ENCODE data around the gene ATP5MG. TPM values are rescaled to one million over a fixed set of nuclear protein-coding genes. Genes with fewer than 3 reads are reported as not detected.

Gene ATP5MG
- total RNA-seq, 2 donors from 2014 or later: 45.2 to 91.3 TPM

GRCh38 chr11:118442908-118443589 is 41.6 kb downstream of the ATP5MG start:
- ATAC-seq (no peak), DNase-seq (no peak)
- H3K4me1 ChIP-seq: peaks cover 63% of the 10 kb centered on the region
- WGBS, 2 donors: 87 to 91% methylated on average over 4 of the region's 4 CpGs
- TF ChIP-seq POLR2A (IDR thresholded peaks at IDR 0.05): no peak
- TF ChIP-seq, protein P1, sequence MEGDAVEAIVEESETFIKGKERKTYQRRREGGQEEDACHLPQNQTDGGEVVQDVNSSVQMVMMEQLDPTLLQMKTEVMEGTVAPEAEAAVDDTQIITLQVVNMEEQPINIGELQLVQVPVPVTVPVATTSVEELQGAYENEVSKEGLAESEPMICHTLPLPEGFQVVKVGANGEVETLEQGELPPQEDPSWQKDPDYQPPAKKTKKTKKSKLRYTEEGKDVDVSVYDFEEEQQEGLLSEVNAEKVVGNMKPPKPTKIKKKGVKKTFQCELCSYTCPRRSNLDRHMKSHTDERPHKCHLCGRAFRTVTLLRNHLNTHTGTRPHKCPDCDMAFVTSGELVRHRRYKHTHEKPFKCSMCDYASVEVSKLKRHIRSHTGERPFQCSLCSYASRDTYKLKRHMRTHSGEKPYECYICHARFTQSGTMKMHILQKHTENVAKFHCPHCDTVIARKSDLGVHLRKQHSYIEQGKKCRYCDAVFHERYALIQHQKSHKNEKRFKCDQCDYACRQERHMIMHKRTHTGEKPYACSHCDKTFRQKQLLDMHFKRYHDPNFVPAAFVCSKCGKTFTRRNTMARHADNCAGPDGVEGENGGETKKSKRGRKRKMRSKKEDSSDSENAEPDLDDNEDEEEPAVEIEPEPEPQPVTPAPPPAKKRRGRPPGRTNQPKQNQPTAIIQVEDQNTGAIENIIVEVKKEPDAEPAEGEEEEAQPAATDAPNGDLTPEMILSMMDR (IDR thresholded peaks at IDR 0.05): no peak
- no peaks in the 10 kb centered on the region for H3K36me3 ChIP-seq (replicated peaks in 1 of 2; ENCODE audit: insufficient read depth in 1 of 2, low read depth in 2 of 2)
- no peak overlapping the region for H3K4me3 ChIP-seq
- H3K27ac ChIP-seq: no peak overlapping the region
- no peaks in the 10 kb centered on the region for H3K27me3 ChIP-seq
- H3K9me3 ChIP-seq: no peaks in the 10 kb centered on the region
- intact Hi-C loops (cut with DNase I): no loop called here

DNA sequence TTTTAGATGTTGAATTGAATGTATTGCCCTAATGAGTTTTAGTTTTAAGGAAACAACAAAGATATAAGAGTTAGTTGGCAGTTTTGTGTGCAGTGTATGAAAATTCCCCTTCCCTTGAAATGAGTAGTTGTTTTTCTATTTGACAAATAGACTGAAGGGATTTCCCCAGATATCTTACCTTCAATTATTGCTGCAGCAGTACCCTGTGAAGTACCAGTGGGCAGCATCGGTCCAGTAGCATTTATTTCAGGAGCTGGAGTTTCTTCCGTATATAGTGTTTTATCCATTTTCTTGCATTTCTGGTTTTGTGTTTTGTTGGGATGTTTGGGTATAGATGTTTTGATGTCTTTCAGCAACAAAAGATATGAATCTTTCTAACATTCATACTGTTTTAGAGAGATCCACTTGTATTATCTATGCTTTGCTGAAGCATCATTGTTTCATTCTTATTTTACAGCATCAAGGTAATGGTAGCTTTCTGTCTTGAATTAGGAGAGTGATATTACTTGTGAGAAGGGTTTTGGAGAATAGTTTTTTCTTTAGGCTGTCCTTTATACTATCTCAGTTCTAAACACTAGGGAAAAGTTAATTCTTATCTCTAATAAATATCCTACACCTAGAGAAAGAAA is 42.3 kb downstream of the ATP5MG start:
- DNase-seq (no peak), ATAC-seq (no peak)
- Histone ChIP-seq H3K9me3 (no peaks in the 10 kb centered on the region), H3K27ac (no peak overlapping the region), H3K4me3 (no peak overlapping the region), H3K27me3 (no peaks in the 10 kb centered on the region), H3K4me1 (peaks cover 56% of the 10 kb centered on the region), H3K36me3 (replicated peaks in 1 of 2; ENCODE audit: insufficient read depth in 1 of 2, low read depth in 2 of 2) (no peaks in the 10 kb centered on the region)
- WGBS, 2 donors: 65 to 76% methylated on average over 2 of the region's 2 CpGs
- TF ChIP-seq, protein P1 (IDR thresholded peaks at IDR 0.05): no peak
- TF ChIP-seq POLR2A (IDR thresholded peaks at IDR 0.05): no peak
- intact Hi-C loops (cut with DNase I): no loop called here

GRCh38 chr11:118447423-118447822 is 46.0 kb downstream of the ATP5MG start:
- intact Hi-C loops (cut with DNase I): no loop called here
- TF ChIP-seq, protein P1 (IDR thresholded peaks at IDR 0.05): no peak
- TF ChIP-seq POLR2A (IDR thresholded peaks at IDR 0.05): no peak
- DNase-seq (no peak), ATAC-seq (no peak)
- H3K4me1 ChIP-seq: peaks cover 31% of the 10 kb centered on the region
- no peaks in the 10 kb centered on the region for H3K27me3 ChIP-seq
- no peaks in the 10 kb centered on the region for H3K9me3 ChIP-seq
- no peak overlapping the region for H3K4me3 ChIP-seq
- no peak overlapping the region for H3K27ac ChIP-seq
- no peaks in the 10 kb centered on the region for H3K36me3 ChIP-seq (replicated peaks in 1 of 2; ENCODE audit: insufficient read depth in 1 of 2, low read depth in 2 of 2)
- WGBS, 2 donors: 89 to 95% methylated on average over 4 of the region's 4 CpGs

DNA sequence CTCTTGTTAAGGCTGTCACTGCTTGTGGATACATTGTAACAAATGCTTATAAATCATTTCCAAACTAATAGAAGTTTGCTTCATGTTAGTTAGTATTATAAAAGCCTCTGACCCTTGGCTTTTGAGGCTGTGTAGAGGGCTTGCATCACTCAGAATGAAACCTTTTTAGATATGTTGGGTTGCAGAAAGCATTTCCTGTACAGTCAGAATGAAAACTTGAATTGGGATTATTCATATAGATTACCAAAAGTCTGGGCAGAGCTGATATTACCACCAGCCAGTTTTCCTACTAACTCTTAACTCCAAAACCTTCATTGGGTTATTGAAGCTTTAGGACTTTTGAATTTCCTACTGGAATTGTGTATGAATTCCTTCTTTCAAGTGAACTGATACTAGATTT is 46.9 kb downstream of the ATP5MG start:
- no peaks in the 10 kb centered on the region for H3K27me3 ChIP-seq
- H3K36me3 ChIP-seq (replicated peaks in 1 of 2; ENCODE audit: insufficient read depth in 1 of 2, low read depth in 2 of 2): no peaks in the 10 kb centered on the region
- H3K4me1 ChIP-seq: peaks cover 23% of the 10 kb centered on the region
- DNase-seq (no peak), ATAC-seq (no peak)
- no peaks in the 10 kb centered on the region for H3K9me3 ChIP-seq
- H3K27ac ChIP-seq: no peak overlapping the region
- no peak overlapping the region for H3K4me3 ChIP-seq
- TF ChIP-seq POLR2A (IDR thresholded peaks at IDR 0.05): no peak
- TF ChIP-seq, protein P1 (IDR thresholded peaks at IDR 0.05): no peak
- intact Hi-C loops (cut with DNase I): no loop called here
